SK-N-SH (cell line): ENCODE results near the gene SLAMF9. TPM values are rescaled to one million over a fixed set of nuclear protein-coding genes. Genes with fewer than 3 reads are reported as not detected.

Source experiments
- CTCF ChIA-PET: fragments of 300-600, 350-600 bp; formaldehyde crosslinking; extraction: SDS; loops from one replicate; lab custom pipeline; 2021; lab: Yijun Ruan, JAX
- POLR2A ChIA-PET: fragments of 350-600 bp; sonication (Branson Sonifier 250); formaldehyde crosslinking; extraction: SDS; loops from one replicate; lab custom pipeline; 2020; ENCODE audit warnings: antibody characterized with exemption, inconsistent platforms; lab: Yijun Ruan, JAX
- DNase-seq: peaks from one replicate; pipeline ENCODE4 v3.0.0; 2012
- H2AFZ ChIP-seq: fragments of 200-600 bp; sonication (generic); 2 replicates; pipeline ENCODE4 v1.8.1; 2016; ENCODE audit warnings: antibody characterized with exemption, mild to moderate bottlenecking, low read depth
- H3F3A ChIP-seq: fragments of 200-600 bp; sonication (generic); replicated peaks from 2 replicates; pipeline ENCODE3; 2016; ENCODE audit warnings: antibody characterized with exemption, mild to moderate bottlenecking; ENCODE audit not compliant: insufficient read depth
- H3K27ac ChIP-seq, 2 experiments: fragments of 200-500 bp in 1 of 2; fragments of 200-600 bp in 1 of 2; sonication (Bioruptor generic) in 1 of 2; sonication (generic), shearing (Covaris generic) in 1 of 2; 2 replicates each; pipeline versions ENCODE4 v1.5.1 to v1.6.1; 2014 to 2016; ENCODE audit warnings: low read depth in 2 of 2, inconsistent platforms in 1 of 2, low read length in 1 of 2, mild to moderate bottlenecking in 1 of 2, mixed read lengths in 1 of 2
- H3K27me3 ChIP-seq: fragments of 200-600 bp; sonication (generic), shearing (Covaris generic); 2 replicates; pipeline ENCODE4 v1.6.1; 2016; ENCODE audit warnings: mixed run types; ENCODE audit not compliant: insufficient read depth
- H3K36me3 ChIP-seq, 2 experiments: fragments of 200-500 bp in 1 of 2; fragments of 200-600 bp in 1 of 2; sonication (Bioruptor generic) in 1 of 2; sonication (generic) in 1 of 2; replicated peaks in 1 of 2; 2 replicates each; pipeline versions ENCODE3 to v1.5.1; 2014 to 2016; ENCODE audit warnings: low read length in 1 of 2, mild to moderate bottlenecking in 1 of 2; ENCODE audit not compliant: insufficient read depth in 2 of 2, control insufficient read depth in 1 of 2
- H3K4me1 ChIP-seq, 2 experiments: fragments of 200-500 bp in 1 of 2; fragments of 200-600 bp in 1 of 2; sonication (Bioruptor generic) in 1 of 2; sonication (generic), shearing (Covaris generic) in 1 of 2; 2 replicates each; pipeline versions ENCODE4 v1.5.1 to v1.6.1; 2014 to 2016; ENCODE audit warnings: low read depth in 1 of 2, low read length in 1 of 2, mixed run types in 1 of 2; ENCODE audit not compliant: insufficient read depth in 2 of 2, control insufficient read depth in 1 of 2
- H3K4me2 ChIP-seq: fragments of 200-600 bp; sonication (generic), shearing (Covaris generic); 2 replicates; pipeline ENCODE4 v1.6.1; 2017; ENCODE audit warnings: mixed run types
- H3K4me3 ChIP-seq, 2 experiments: fragments of 200-500 bp in 1 of 2; fragments of 200-600 bp in 1 of 2; sonication (Bioruptor generic) in 1 of 2; sonication (generic), shearing (Covaris generic) in 1 of 2; 2 replicates each; pipeline versions ENCODE4 v1.5.1 to v1.8.1; 2014 to 2016; ENCODE audit warnings: low read depth in 2 of 2, inconsistent platforms in 1 of 2, low read length in 1 of 2, mild to moderate bottlenecking in 1 of 2, mixed read lengths in 1 of 2, moderate library complexity in 1 of 2
- H3K79me2 ChIP-seq: fragments of 200-600 bp; sonication (generic); 2 replicates; pipeline ENCODE4 v1.8.1; 2017; ENCODE audit warnings: mild to moderate bottlenecking; ENCODE audit not compliant: insufficient read depth
- H3K9ac ChIP-seq: fragments of 200-600 bp; sonication (generic); 2 replicates; pipeline ENCODE4 v1.6.1; 2017; ENCODE audit warnings: mixed run types
- H3K9me2 ChIP-seq: fragments of 200-600 bp; sonication (generic); 2 replicates; pipeline ENCODE4 v1.6.1; 2017; ENCODE audit warnings: mixed run types
- H3K9me3 ChIP-seq: fragments of 200-600 bp; sonication (generic); 2 replicates; pipeline ENCODE4 v1.6.1; 2017; ENCODE audit warnings: mixed run types, mild to moderate bottlenecking, moderate library complexity
- H4K20me1 ChIP-seq: fragments of 200-600 bp; sonication (generic); 2 replicates; pipeline ENCODE4 v1.6.1; 2017; ENCODE audit warnings: mild to moderate bottlenecking, mixed run types; ENCODE audit not compliant: insufficient read depth
- CHD2 ChIP-seq: fragments of 150-350 bp; IDR thresholded peaks from 2 replicates; pipeline ENCODE4 v1.6.1; 2018; ENCODE audit warnings: low read length; ENCODE audit not compliant: partially characterized antibody
- CTCF ChIP-seq: fragments of 200-600 bp; sonication (generic); IDR thresholded peaks from 2 replicates; pipeline ENCODE4 v1.6.1; 2017; ENCODE audit warnings: antibody characterized with exemption, mild to moderate bottlenecking, moderate library complexity
- EP300 ChIP-seq, 2 experiments: IDR thresholded peaks; 2 replicates each; pipeline versions ENCODE4 v1.4.0 to v1.6.1; 2012; ENCODE audit warnings: borderline replicate concordance in 1 of 2, low read depth in 1 of 2, low read length in 1 of 2
- MAX ChIP-seq: IDR thresholded peaks from 2 replicates; pipeline ENCODE4 v1.4.0; 2012; ENCODE audit warnings: low read depth
- NFIC ChIP-seq: IDR thresholded peaks from 2 replicates; pipeline ENCODE4 v1.4.0; 2012; ENCODE audit warnings: borderline replicate concordance
- POLR2AphosphoS5 ChIP-seq: IDR thresholded peaks from 2 replicates; pipeline ENCODE4 v1.6.1; 2012; ENCODE audit warnings: low read depth, low read length
- RFX5 ChIP-seq: IDR thresholded peaks from 2 replicates; pipeline ENCODE4 v1.6.1; 2012; ENCODE audit warnings: mild to moderate bottlenecking, improper control_type of control experiment, low read length
- TEAD4 ChIP-seq: IDR thresholded peaks from 2 replicates; pipeline ENCODE4 v1.4.0; 2012; ENCODE audit warnings: mild to moderate bottlenecking, borderline replicate concordance; ENCODE audit not compliant: insufficient read depth
- WGBS: methylation state at CpG from one replicate; pipeline ENCODE4 v1.1.6; 2017; ENCODE audit warnings: low lambda C conversion rate; 5-methylcytosine and 5-hydroxymethylcytosine counted together
- polyA plus RNA-seq, 3 experiments: library from polyadenylated mRNA; depleted of rRNA; stranded (reverse); fragments of >200 nt; gene quantifications; 2 replicates each; pipeline ENCODE4 v1.2.3, GENCODE V29; 2012

SLAMF9 gene
- polyA plus RNA-seq, 1 of the 3 experiments (the other 2 are of a cell fraction) = 0.12 TPM

DNA sequence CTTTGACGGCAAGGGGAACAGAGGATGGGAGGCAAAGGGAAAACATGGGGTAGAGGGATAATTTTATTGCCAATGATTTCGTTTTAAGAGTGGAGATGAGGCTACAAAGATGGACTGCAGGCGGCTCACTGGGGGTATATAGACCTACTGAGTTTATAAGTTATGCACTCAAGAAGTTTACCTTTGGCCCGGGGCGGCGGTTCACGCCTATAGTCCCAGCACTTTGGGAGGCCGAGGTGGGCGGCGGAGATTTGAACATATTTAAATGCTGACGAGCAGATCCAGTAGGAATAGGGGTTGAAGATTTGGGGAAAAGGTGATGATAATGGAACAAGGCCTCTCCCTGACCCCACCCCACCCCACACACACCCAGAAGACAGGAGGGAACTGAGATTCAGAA lies 8.1 kb upstream of the SLAMF9 start:
- Histone ChIP-seq H3K27me3 (peaks cover 17% of the 10 kb centered on the region; the same call in 1 of the 2 replicates), H2AFZ (no peak overlapping the region), H3K4me2 (no peak overlapping the region), H3K79me2 (no peaks in the 10 kb centered on the region), H3K36me3 (no peaks in the 10 kb centered on the region), H3F3A (no peaks in the 10 kb centered on the region), H3K4me1 (no peaks in the 10 kb centered on the region), H3K4me3 (no peak overlapping the region), H3K27ac (no peak overlapping the region), H3K9me2 (no peaks in the 10 kb centered on the region), H4K20me1 (no peaks in the 10 kb centered on the region), H3K9ac (no peak overlapping the region), H3K9me3 (no peaks in the 10 kb centered on the region)
- DNase-seq = no peak
- POLR2A ChIA-PET = no interaction called here
- WGBS = 75% methylated on average over 11 of the region's 11 CpGs
- CTCF ChIA-PET = no interaction called here
- no peak for TF ChIP-seq CTCF
- TF ChIP-seq CHD2 = no peak
- TF ChIP-seq EP300 (IDR thresholded peaks at IDR 0.05; ENCODE audit: borderline replicate concordance in 1 of 2, low read depth in 1 of 2, low read length in 1 of 2) = no peak
- no peak for TF ChIP-seq TEAD4
- no peak for TF ChIP-seq RFX5
- TF ChIP-seq POLR2AphosphoS5 = no peak
- TF ChIP-seq MAX = no peak

- H3K79me2 ChIP-seq = no peaks in the 10 kb centered on the region
- DNase-seq = no peak
- no peak overlapping the region for H3K4me2 ChIP-seq
- H3K36me3 ChIP-seq = no peaks in the 10 kb centered on the region
- no peaks in the 10 kb centered on the region for H3K9me3 ChIP-seq
- H2AFZ ChIP-seq = peak overlapping the region; percentile 53
- ChIA-PET POLR2A (no interaction called here), CTCF (interaction anchor here (13.1 kb wide), 1 partner anchor 45 kb away, joined by 100 read pairs; no protein-coding TSS in a partner anchor)
- H3K9ac ChIP-seq = no peak overlapping the region
- no peak overlapping the region; a peak in 1 of 4 replicates for H3K4me3 ChIP-seq
- peaks cover 17% of the 10 kb centered on the region; the same call in 1 of the 2 replicates for H3K27me3 ChIP-seq
- TF ChIP-seq NFIC (no peak), EP300 (IDR thresholded peaks at IDR 0.05; ENCODE audit: borderline replicate concordance in 1 of 2, low read depth in 1 of 2, low read length in 1 of 2) (no peak)
- H3K9me2 ChIP-seq = no peaks in the 10 kb centered on the region
- H3K4me1 ChIP-seq = no peaks in the 10 kb centered on the region
- 74% methylated on average over 15 of the region's 15 CpGs for WGBS
- no peaks in the 10 kb centered on the region for H4K20me1 ChIP-seq
- H3K27ac ChIP-seq = no peak overlapping the region
- no peaks in the 10 kb centered on the region for H3F3A ChIP-seq
Measured at GRCh38 chr1:159961636-159962035, 7.6 kb upstream of the SLAMF9 start.
